ENCODE data around the gene TMEM178B. TPM values are rescaled to one million over a fixed set of nuclear protein-coding genes. Genes with fewer than 3 reads are reported as not detected.
"Not testable (repeated sequence)": the region's sequence is repeated elsewhere in the genome, so short reads cannot be mapped to it uniquely, and the experiment has no call there.

TMEM178B gene
- under 1 TPM; 0.18 to 0.25 TPM for total RNA-seq

- Mint-ChIP-seq H3K27ac (no peak within 1 kb of the TSS), H3K36me3 (no peaks in the 10 kb centered on the region), H3K9me3 (no peaks in the 10 kb centered on the region)
- peak; percentile 39 to 57 for ATAC-seq
- peak in 1 of 2 donors; percentile 31 for DNase-seq (ENCODE audit: low spot score in 2 of 2)
Observed at GRCh38 chr7:141073641-141074161, at the start of gene TMEM178B. Gene TMEM178B, plus strand, starts transcription at chr7:141074064.

DNA sequence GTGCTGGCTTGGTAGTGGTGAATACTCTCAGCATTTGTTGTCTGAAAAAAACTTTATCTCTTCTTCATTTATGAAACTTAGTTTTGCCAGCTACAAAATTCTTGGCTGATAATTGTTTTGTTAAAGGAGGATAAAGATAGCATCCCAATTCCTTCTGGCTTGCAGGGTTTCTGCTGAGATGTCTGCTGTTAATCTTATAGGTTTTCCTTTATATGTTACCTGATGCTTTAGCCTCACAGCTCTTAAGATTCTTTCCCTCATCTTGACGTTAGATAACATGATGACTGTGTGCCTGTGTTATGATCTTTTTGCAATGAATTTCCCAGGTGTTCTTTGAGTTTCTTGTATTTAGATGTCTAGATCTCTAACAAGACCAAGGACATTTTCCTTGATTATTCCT is 49.2 kb upstream of the TMEM178B start:
- ATAC-seq (no peak), DNase-seq (ENCODE audit: low spot score in 2 of 2) (no peak)
- H3K27ac Mint-ChIP-seq = no peak overlapping the region
- H3K36me3 Mint-ChIP-seq = peaks cover 14 to 16% of the 10 kb centered on the region in 2 donors
- peaks cover 7 to 8% of the 10 kb centered on the region in 2 donors for H3K9me3 Mint-ChIP-seq

DNA sequence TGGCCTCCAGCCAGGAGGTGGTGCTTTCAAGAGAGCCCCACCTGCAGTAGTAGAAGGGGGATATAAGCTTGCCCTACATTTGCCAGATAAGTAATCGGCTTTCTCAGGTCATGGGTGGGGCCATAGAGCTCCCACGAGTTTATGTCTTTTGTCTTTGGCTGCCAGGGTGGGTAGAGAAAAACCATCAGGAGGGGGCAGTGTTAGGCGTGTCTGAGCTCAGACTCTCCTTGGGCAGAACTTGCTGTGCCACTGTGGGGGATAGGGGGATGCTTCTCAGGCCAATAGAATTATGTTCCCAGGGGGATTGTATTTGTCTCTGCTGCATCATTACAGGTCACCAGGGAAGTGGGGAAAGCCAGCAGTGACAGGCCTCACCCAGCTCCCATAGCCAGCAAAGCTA is 46.8 kb upstream of the TMEM178B start:
- Mint-ChIP-seq H3K27ac (no peak overlapping the region), H3K36me3 (peaks cover 16% of the 10 kb centered on the region in 2 donors), H3K9me3 (peaks cover 7 to 8% of the 10 kb centered on the region in 2 donors)
- ATAC-seq (no peak), DNase-seq (ENCODE audit: low spot score in 2 of 2) (no peak)

GRCh38 chr7:141028767-141029166 is 45.1 kb upstream of the TMEM178B start:
- peaks cover 7 to 8% of the 10 kb centered on the region in 2 donors for H3K9me3 Mint-ChIP-seq
- ATAC-seq (no peak), DNase-seq (ENCODE audit: low spot score in 2 of 2) (no peak)
- no peak overlapping the region for H3K27ac Mint-ChIP-seq
- peaks cover 16 to 19% of the 10 kb centered on the region in 2 donors for H3K36me3 Mint-ChIP-seq

GRCh38 chr7:141032539-141033323 is 41.1 kb upstream of the TMEM178B start:
- not testable (repeated sequence) for H3K9me3 Mint-ChIP-seq; DNase-seq (ENCODE audit: low spot score in 2 of 2); H3K27ac Mint-ChIP-seq; ATAC-seq
- H3K36me3 Mint-ChIP-seq = peaks cover 0 to 10% of the 10 kb centered on the region in 2 donors

DNA sequence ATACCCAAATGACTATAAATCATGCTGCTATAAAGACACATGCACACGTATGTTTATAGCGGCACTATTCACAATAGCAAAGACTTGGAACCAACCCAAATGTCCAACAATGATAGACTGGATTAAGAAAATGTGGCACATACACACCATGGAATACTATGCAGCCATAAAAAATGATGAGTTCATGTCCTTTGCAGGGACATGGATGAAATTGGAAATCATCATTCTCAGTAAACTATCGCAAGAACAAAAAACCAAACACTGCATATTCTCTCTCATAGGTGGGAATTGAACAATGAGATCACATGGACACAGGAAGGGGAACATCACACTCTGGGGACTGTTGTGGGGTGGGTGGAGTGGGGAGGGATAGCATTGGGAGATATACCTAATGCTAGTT is 35.8 kb upstream of the TMEM178B start:
- DNase-seq (ENCODE audit: low spot score in 2 of 2); ATAC-seq; H3K9me3 Mint-ChIP-seq; H3K27ac Mint-ChIP-seq; H3K36me3 Mint-ChIP-seq: not testable (repeated sequence)

DNA sequence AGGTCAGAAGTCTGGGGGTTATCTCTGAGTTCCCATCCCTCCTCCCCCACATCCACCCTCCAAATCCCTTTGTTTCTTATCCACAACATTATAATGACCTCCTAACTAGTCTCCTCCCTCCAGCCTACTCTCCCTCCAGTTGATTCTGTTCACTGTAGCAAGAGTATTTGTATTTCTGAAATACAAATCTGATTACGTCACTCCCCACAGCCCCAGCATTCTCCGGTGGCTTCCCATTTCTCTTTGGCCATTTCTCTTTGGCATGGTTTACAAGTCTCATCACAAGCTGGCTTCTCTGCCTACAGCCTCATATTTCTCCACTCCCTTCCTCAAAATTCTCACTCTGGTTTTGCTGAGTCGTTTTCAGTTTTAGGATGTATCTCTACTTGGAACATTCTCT is 34.5 kb upstream of the TMEM178B start:
- no peak overlapping the region for H3K27ac Mint-ChIP-seq
- H3K36me3 Mint-ChIP-seq = peaks cover 0 to 3% of the 10 kb centered on the region in 2 donors
- H3K9me3 Mint-ChIP-seq = peaks cover 0 to 2% of the 10 kb centered on the region in 2 donors
- ATAC-seq (no peak), DNase-seq (ENCODE audit: low spot score in 2 of 2) (no peak)

DNA sequence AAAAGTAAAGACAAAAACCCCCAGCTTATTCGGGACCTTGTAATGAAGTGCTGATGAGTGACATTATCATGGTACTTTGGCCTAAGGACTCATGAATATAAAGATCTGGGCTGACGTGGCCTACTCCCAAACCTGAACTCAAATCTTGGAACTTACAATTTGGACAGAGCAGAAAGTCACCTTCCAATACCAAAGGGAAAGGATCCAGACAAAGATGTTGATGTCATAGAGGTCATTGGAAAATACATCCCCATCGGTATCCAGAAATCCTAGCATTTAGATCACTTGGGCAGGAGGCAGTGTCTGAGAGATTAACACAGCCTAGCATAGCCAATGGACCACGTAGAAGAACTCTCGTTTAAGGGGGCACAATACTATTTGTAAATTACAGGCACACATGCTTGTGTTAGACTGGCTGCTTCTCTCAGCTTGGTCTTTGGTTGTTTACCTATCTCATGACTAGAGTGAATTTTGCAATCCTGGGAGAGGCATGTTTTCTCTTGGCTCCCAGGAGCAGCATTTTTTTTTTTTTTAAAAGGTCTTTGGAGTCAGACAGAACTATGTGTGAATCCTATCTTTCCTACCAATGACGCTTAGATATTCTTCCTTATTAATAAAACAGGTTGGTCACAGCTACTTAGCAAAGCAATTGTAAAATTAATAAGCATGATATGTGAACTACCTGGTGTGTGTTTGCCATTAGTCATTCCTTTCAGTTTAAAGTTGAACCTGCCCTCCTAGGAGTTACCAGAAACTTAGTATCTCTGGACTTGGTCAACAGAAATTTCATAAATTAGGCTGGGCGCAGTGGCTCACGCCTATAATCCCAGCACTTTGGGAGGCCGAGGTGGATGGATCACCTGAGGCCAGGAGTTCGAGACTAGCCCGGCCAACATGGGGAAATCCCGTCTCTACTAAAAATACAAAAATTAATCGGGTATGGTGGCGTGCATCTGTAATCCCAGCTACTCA is 31.4 kb upstream of the TMEM178B start:
- Mint-ChIP-seq H3K9me3 (no peaks in the 10 kb centered on the region), H3K27ac (no peak overlapping the region), H3K36me3 (no peaks in the 10 kb centered on the region)
- DNase-seq (ENCODE audit: low spot score in 2 of 2) (no peak), ATAC-seq (no peak)

DNA sequence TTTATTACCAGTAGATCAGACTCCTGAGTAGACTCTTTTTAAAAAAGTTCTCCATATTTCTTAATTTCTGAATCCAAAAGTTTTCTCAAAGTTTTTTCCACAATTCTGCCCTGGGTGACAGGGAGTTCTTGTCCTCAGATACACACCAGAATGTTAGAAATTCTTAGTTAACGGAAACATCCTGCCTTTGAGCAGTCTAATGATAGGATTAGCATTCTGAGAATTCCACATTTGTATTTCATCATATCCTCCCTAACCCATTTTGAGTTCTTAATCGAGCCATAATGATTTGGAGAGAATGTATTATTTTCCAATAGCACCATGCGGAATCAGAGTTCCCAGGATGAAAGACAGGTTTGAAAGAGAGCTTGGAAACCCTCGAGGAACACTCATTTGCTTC is 30.2 kb upstream of the TMEM178B start:
- H3K9me3 Mint-ChIP-seq = no peaks in the 10 kb centered on the region
- DNase-seq (ENCODE audit: low spot score in 2 of 2) (no peak), ATAC-seq (no peak)
- no peak overlapping the region for H3K27ac Mint-ChIP-seq
- no peaks in the 10 kb centered on the region for H3K36me3 Mint-ChIP-seq

- H3K36me3 Mint-ChIP-seq = no peaks in the 10 kb centered on the region
- no peaks in the 10 kb centered on the region for H3K9me3 Mint-ChIP-seq
- DNase-seq (ENCODE audit: low spot score in 2 of 2) (no peak), ATAC-seq (no peak)
- no peak overlapping the region for H3K27ac Mint-ChIP-seq
Observed at GRCh38 chr7:141045126-141045841, 28.6 kb upstream of the TMEM178B start.

GRCh38 chr7:141045842-141046620 is 27.8 kb upstream of the TMEM178B start:
- Mint-ChIP-seq H3K36me3 (no peaks in the 10 kb centered on the region), H3K9me3 (no peaks in the 10 kb centered on the region), H3K27ac (no peak overlapping the region)
- no peak for ATAC-seq
- no peak for DNase-seq (ENCODE audit: low spot score in 2 of 2)

GRCh38 chr7:141053626-141054025 is 20.2 kb upstream of the TMEM178B start:
- DNase-seq (ENCODE audit: low spot score in 2 of 2) (peak in 1 of 2 donors; percentile 19), ATAC-seq (peak; percentile 84 to 95)
- Mint-ChIP-seq H3K27ac (peak overlapping the region in 1 of 2 donors; percentile 11), H3K9me3 (no peaks in the 10 kb centered on the region), H3K36me3 (peaks cover 0 to 5% of the 10 kb centered on the region in 2 donors)

- DNase-seq (ENCODE audit: low spot score in 2 of 2) = no peak
- Mint-ChIP-seq H3K27ac (no peak overlapping the region), H3K9me3 (no peaks in the 10 kb centered on the region), H3K36me3 (peaks cover 0 to 5% of the 10 kb centered on the region in 2 donors)
- ATAC-seq = no peak
Observed at GRCh38 chr7:141055146-141055545, 18.7 kb upstream of the TMEM178B start.

GRCh38 chr7:141057788-141058187 is 16.1 kb upstream of the TMEM178B start:
- peaks cover 0 to 5% of the 10 kb centered on the region in 2 donors for H3K36me3 Mint-ChIP-seq
- no peaks in the 10 kb centered on the region for H3K9me3 Mint-ChIP-seq
- ATAC-seq (no peak), DNase-seq (ENCODE audit: low spot score in 2 of 2) (no peak)
- H3K27ac Mint-ChIP-seq = no peak overlapping the region

- not testable (repeated sequence) for H3K27ac Mint-ChIP-seq
Observed at GRCh38 chr7:141067856-141068255, 6.0 kb upstream of the TMEM178B start.

More at GRCh38 chr7:141067856-141068255, 6.0 kb upstream of the TMEM178B start:
- not testable (repeated sequence) for H3K9me3 Mint-ChIP-seq; DNase-seq (ENCODE audit: low spot score in 2 of 2); ATAC-seq; H3K36me3 Mint-ChIP-seq

Measured in activated naive CD4-positive, alpha-beta T cell treated with anti-CD3 and anti-CD28 coated beads, Interleukin-2, amount 50 U/mL, for 72 hours (primary cell).